ENCODE data around the gene IFI27.

DNA sequence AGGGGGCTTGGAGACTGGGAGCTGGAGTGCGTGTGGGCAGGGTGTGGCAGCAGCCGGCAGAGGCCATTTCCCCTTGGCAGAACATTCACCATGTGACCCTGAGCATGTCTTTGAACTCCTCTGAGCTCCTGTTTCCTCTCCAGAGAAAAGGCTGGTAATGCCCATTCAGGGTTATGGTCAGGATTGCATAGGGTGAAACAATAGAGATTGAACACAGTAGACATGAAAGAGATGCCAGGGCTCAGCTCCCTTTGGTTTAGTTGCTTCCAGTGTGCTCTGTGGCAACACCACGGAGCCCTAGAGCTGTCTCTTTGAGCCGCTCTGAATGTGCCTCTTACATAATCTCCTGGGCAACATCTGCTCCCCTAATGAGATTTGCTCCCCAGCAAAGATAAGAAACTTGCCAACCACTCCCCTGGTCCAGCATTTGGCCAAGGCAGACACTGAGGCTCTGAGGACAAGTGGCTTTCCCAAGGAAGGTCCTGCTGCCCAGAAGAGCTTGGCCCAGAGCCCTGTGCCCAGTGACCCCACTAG, 4.6 kb downstream of the IFI27 start:
- TF ChIP-seq POLR2A (IDR thresholded peaks at IDR 0.05; ENCODE audit: extremely low read depth, insufficient read length), result no peak
- TF ChIP-seq, protein P1, sequence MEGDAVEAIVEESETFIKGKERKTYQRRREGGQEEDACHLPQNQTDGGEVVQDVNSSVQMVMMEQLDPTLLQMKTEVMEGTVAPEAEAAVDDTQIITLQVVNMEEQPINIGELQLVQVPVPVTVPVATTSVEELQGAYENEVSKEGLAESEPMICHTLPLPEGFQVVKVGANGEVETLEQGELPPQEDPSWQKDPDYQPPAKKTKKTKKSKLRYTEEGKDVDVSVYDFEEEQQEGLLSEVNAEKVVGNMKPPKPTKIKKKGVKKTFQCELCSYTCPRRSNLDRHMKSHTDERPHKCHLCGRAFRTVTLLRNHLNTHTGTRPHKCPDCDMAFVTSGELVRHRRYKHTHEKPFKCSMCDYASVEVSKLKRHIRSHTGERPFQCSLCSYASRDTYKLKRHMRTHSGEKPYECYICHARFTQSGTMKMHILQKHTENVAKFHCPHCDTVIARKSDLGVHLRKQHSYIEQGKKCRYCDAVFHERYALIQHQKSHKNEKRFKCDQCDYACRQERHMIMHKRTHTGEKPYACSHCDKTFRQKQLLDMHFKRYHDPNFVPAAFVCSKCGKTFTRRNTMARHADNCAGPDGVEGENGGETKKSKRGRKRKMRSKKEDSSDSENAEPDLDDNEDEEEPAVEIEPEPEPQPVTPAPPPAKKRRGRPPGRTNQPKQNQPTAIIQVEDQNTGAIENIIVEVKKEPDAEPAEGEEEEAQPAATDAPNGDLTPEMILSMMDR (IDR thresholded peaks at IDR 0.05; ENCODE audit: low read depth, low read length), result no peak
